ENCODE results near the gene CYP4F11. TPM values are rescaled to one million over a fixed set of nuclear protein-coding genes. Genes with fewer than 3 reads are reported as not detected.

The CYP4F11 gene
- total RNA-seq, 2 experiments from 2014 or later, result not detected

GRCh38 chr19:15926484-15926883 is 7.8 kb downstream of the CYP4F11 start:
- Mint-ChIP-seq H3K27ac (no peak overlapping the region), H3K9me3 (peaks cover 6% of the 10 kb centered on the region), H3K27me3 (peaks cover 48% of the 10 kb centered on the region), H3K4me1 (ENCODE audit: low read depth) (no peaks in the 10 kb centered on the region), H3K4me3 (no peak overlapping the region), H3K36me3 (ENCODE audit: low read depth) (peaks cover 5% of the 10 kb centered on the region)
- ChIA-PET CTCF (no interaction called here), POLR2A (no interaction called here)
- no peak for ATAC-seq
- DNase-seq, result no peak
- no peak for TF ChIP-seq CTCF (IDR thresholded peaks at IDR 0.05)
- intact Hi-C loops (cut with micrococcal nuclease), result no loop called here

GRCh38 chr19:15923702-15924101 is 10.6 kb downstream of the CYP4F11 start:
- no peak for TF ChIP-seq CTCF (IDR thresholded peaks at IDR 0.05)
- H3K36me3 Mint-ChIP-seq (ENCODE audit: low read depth), result no peaks in the 10 kb centered on the region
- intact Hi-C loops (cut with micrococcal nuclease), result no loop called here
- H3K9me3 Mint-ChIP-seq, result no peaks in the 10 kb centered on the region
- no peak overlapping the region for H3K27ac Mint-ChIP-seq
- ATAC-seq (no peak), DNase-seq (no peak)
- no peak overlapping the region for H3K4me3 Mint-ChIP-seq
- CTCF ChIA-PET, result no interaction called here
- POLR2A ChIA-PET, result no interaction called here
- H3K27me3 Mint-ChIP-seq, result peaks cover 31% of the 10 kb centered on the region
- no peaks in the 10 kb centered on the region for H3K4me1 Mint-ChIP-seq (ENCODE audit: low read depth)

GRCh38 chr19:15922021-15922420 is 12.3 kb downstream of the CYP4F11 start:
- H3K36me3 Mint-ChIP-seq (ENCODE audit: low read depth), result no peaks in the 10 kb centered on the region
- intact Hi-C loops (cut with micrococcal nuclease), result no loop called here
- TF ChIP-seq CTCF (IDR thresholded peaks at IDR 0.05), result no peak
- ATAC-seq (no peak), DNase-seq (no peak)
- CTCF ChIA-PET, result no interaction called here
- no peaks in the 10 kb centered on the region for H3K9me3 Mint-ChIP-seq
- POLR2A ChIA-PET, result no interaction called here
- peaks cover 30% of the 10 kb centered on the region for H3K27me3 Mint-ChIP-seq
- no peak overlapping the region for H3K27ac Mint-ChIP-seq
- H3K4me1 Mint-ChIP-seq (ENCODE audit: low read depth), result no peaks in the 10 kb centered on the region
- no peak overlapping the region for H3K4me3 Mint-ChIP-seq

GRCh38 chr19:15919243-15919642 is 15.1 kb downstream of the CYP4F11 start:
- ATAC-seq, result no peak
- H3K27me3 Mint-ChIP-seq, result peaks cover 26% of the 10 kb centered on the region
- H3K36me3 Mint-ChIP-seq (ENCODE audit: low read depth), result no peaks in the 10 kb centered on the region
- H3K27ac Mint-ChIP-seq, result no peak overlapping the region
- CTCF ChIA-PET, result no interaction called here
- H3K9me3 Mint-ChIP-seq, result peaks cover 7% of the 10 kb centered on the region
- no peaks in the 10 kb centered on the region for H3K4me1 Mint-ChIP-seq (ENCODE audit: low read depth)
- no peak for DNase-seq
- H3K4me3 Mint-ChIP-seq, result no peak overlapping the region
- TF ChIP-seq CTCF (IDR thresholded peaks at IDR 0.05), result no peak
- intact Hi-C loops (cut with micrococcal nuclease), result no loop called here
- POLR2A ChIA-PET, result no interaction called here

GRCh38 chr19:15915109-15915508 is 19.2 kb downstream of the CYP4F11 start:
- no peak for TF ChIP-seq CTCF (IDR thresholded peaks at IDR 0.05)
- CTCF ChIA-PET, result no interaction called here
- Mint-ChIP-seq H3K27ac (no peak overlapping the region), H3K27me3 (peaks cover 41% of the 10 kb centered on the region), H3K36me3 (ENCODE audit: low read depth) (no peaks in the 10 kb centered on the region), H3K9me3 (peaks cover 7% of the 10 kb centered on the region), H3K4me3 (no peak overlapping the region), H3K4me1 (ENCODE audit: low read depth) (no peaks in the 10 kb centered on the region)
- intact Hi-C loops (cut with micrococcal nuclease), result no loop called here
- no peak for DNase-seq
- POLR2A ChIA-PET, result no interaction called here
- no peak for ATAC-seq
